Rectal smooth muscle tissue (tissue), 1 donor: ENCODE data around the gene NEK1.
"Not testable (repeated sequence)": the region's sequence is repeated elsewhere in the genome, so short reads cannot be mapped to it uniquely, and the experiment has no call there.

Source experiments
- H3K27ac ChIP-seq: one replicate; pipeline ENCODE4 v1.7.0; 2013; ENCODE audit warnings: low read depth, low read length, inconsistent platforms
- H3K27me3 ChIP-seq: one replicate; pipeline ENCODE4 v1.7.0; 2013; ENCODE audit warnings: low read length; ENCODE audit not compliant: control insufficient read depth, insufficient read depth
- H3K36me3 ChIP-seq: one replicate; pipeline ENCODE4 v1.7.0; 2013; ENCODE audit warnings: low read length; ENCODE audit not compliant: control insufficient read depth, insufficient read depth
- H3K4me1 ChIP-seq: one replicate; pipeline ENCODE4 v1.7.0; 2013; ENCODE audit warnings: low read length; ENCODE audit not compliant: control insufficient read depth, insufficient read depth
- H3K4me3 ChIP-seq: one replicate; pipeline ENCODE4 v1.7.0; 2013; ENCODE audit warnings: low read length
- H3K9ac ChIP-seq: one replicate; pipeline ENCODE4 v1.7.0; 2013; ENCODE audit warnings: low read length

The NEK1 gene

GRCh38 chr4:169452644-169453043, 159.7 kb downstream of the NEK1 start:
- H3K27ac ChIP-seq, H3K27me3 ChIP-seq, H3K4me3 ChIP-seq, H3K9ac ChIP-seq, H3K4me1 ChIP-seq, H3K36me3 ChIP-seq: not testable (repeated sequence)

GRCh38 chr4:169448935-169449334, 163.4 kb downstream of the NEK1 start:
- H3K9ac ChIP-seq, H3K4me1 ChIP-seq, H3K36me3 ChIP-seq, H3K4me3 ChIP-seq, H3K27ac ChIP-seq, H3K27me3 ChIP-seq: not testable (repeated sequence)

GRCh38 chr4:169446824-169447223, 165.6 kb downstream of the NEK1 start:
- no peaks in the 10 kb centered on the region for H3K27me3 ChIP-seq
- no peaks in the 10 kb centered on the region for H3K36me3 ChIP-seq
- no peaks in the 10 kb centered on the region for H3K4me1 ChIP-seq
- H3K27ac ChIP-seq = no peak overlapping the region
- no peak overlapping the region for H3K9ac ChIP-seq
- H3K4me3 ChIP-seq = no peak overlapping the region

GRCh38 chr4:169443748-169444147, 168.6 kb downstream of the NEK1 start:
- Histone ChIP-seq H3K9ac (no peak overlapping the region), H3K27me3 (no peaks in the 10 kb centered on the region), H3K36me3 (no peaks in the 10 kb centered on the region), H3K4me1 (peaks cover 5% of the 10 kb centered on the region), H3K4me3 (no peak overlapping the region), H3K27ac (no peak overlapping the region)

GRCh38 chr4:169440446-169440845, 171.9 kb downstream of the NEK1 start:
- Histone ChIP-seq H3K4me1 (peaks cover 5% of the 10 kb centered on the region), H3K4me3 (no peak overlapping the region), H3K9ac (no peak overlapping the region), H3K27me3 (no peaks in the 10 kb centered on the region), H3K27ac (no peak overlapping the region), H3K36me3 (no peaks in the 10 kb centered on the region)

- no peaks in the 10 kb centered on the region for H3K36me3 ChIP-seq
- no peak overlapping the region for H3K9ac ChIP-seq
- no peaks in the 10 kb centered on the region for H3K27me3 ChIP-seq
- H3K27ac ChIP-seq = no peak overlapping the region
- peaks cover 5% of the 10 kb centered on the region for H3K4me1 ChIP-seq
- H3K4me3 ChIP-seq = no peak overlapping the region
Observed at GRCh38 chr4:169439244-169439643, 173.1 kb downstream of the NEK1 start.

GRCh38 chr4:169438057-169438480, 174.3 kb downstream of the NEK1 start:
- H3K4me3 ChIP-seq = no peak overlapping the region
- H3K27me3 ChIP-seq = no peaks in the 10 kb centered on the region
- H3K36me3 ChIP-seq = no peaks in the 10 kb centered on the region
- H3K4me1 ChIP-seq = peaks cover 5% of the 10 kb centered on the region
- H3K27ac ChIP-seq = no peak overlapping the region
- H3K9ac ChIP-seq = no peak overlapping the region

- Histone ChIP-seq H3K4me3 (no peak overlapping the region), H3K27ac (no peak overlapping the region), H3K4me1 (peaks cover 5% of the 10 kb centered on the region), H3K27me3 (no peaks in the 10 kb centered on the region), H3K9ac (no peak overlapping the region), H3K36me3 (no peaks in the 10 kb centered on the region)
Observed at GRCh38 chr4:169437299-169438047, 174.9 kb downstream of the NEK1 start.

GRCh38 chr4:169436734-169437133, 175.6 kb downstream of the NEK1 start:
- Histone ChIP-seq H3K4me1 (peaks cover 5% of the 10 kb centered on the region), H3K4me3 (no peak overlapping the region), H3K27ac (no peak overlapping the region), H3K27me3 (no peaks in the 10 kb centered on the region), H3K36me3 (no peaks in the 10 kb centered on the region), H3K9ac (no peak overlapping the region)

- H3K9ac ChIP-seq = no peak overlapping the region
- no peak overlapping the region for H3K4me3 ChIP-seq
- H3K27me3 ChIP-seq = no peaks in the 10 kb centered on the region
- H3K27ac ChIP-seq = no peak overlapping the region
- no peaks in the 10 kb centered on the region for H3K36me3 ChIP-seq
- H3K4me1 ChIP-seq = no peaks in the 10 kb centered on the region
Observed at GRCh38 chr4:169428376-169428775, 184.0 kb downstream of the NEK1 start.

- H3K9ac ChIP-seq, H3K36me3 ChIP-seq, H3K4me3 ChIP-seq, H3K4me1 ChIP-seq, H3K27ac ChIP-seq, H3K27me3 ChIP-seq: not testable (repeated sequence)
Observed at GRCh38 chr4:169427727-169428126, 184.7 kb downstream of the NEK1 start.

- no peak overlapping the region for H3K9ac ChIP-seq
- no peak overlapping the region for H3K4me3 ChIP-seq
- no peak overlapping the region for H3K27ac ChIP-seq
- no peaks in the 10 kb centered on the region for H3K27me3 ChIP-seq
- H3K4me1 ChIP-seq = no peaks in the 10 kb centered on the region
- H3K36me3 ChIP-seq = no peaks in the 10 kb centered on the region
Observed at GRCh38 chr4:169420291-169420690, 192.1 kb downstream of the NEK1 start.

GRCh38 chr4:169418846-169419245, 193.5 kb downstream of the NEK1 start:
- Histone ChIP-seq H3K4me3 (no peak overlapping the region), H3K27me3 (no peaks in the 10 kb centered on the region), H3K9ac (no peak overlapping the region), H3K36me3 (no peaks in the 10 kb centered on the region), H3K4me1 (no peaks in the 10 kb centered on the region), H3K27ac (no peak overlapping the region)
